Measurements from ENCODE around the gene TAF11L3.
"Not testable (repeated sequence)": the region's sequence is repeated elsewhere in the genome, so short reads cannot be mapped to it uniquely, and the experiment has no call there.

Gene TAF11L3

DNA sequence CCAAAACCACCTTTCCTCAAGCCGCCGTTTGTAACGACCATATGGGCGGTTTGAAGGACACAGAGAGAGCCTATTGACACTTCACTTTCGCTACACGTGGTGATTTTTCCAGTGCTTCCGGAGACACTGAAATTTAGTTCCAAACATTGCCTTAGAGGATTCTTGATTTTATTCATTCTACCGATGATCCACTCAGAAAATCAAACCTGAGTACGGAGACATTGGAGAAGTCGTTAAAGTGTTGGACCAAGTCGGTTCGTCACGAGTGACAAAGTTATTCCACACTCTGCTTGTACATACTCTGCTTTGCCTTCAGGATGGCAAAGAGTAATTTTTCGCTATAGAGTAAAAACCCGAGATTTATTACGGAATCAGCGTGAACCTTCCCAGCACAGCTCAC lies 8.3 kb downstream of the TAF11L3 start:
- not testable (repeated sequence) for H3K4me3 ChIP-seq (IDR thresholded peaks at IDR 0.05; ENCODE audit: insufficient read depth, low read depth, low read length); H3K79me2 ChIP-seq (ENCODE audit: insufficient read depth, low read depth); H3K4me2 ChIP-seq; H2AFZ ChIP-seq (ENCODE audit: low read depth); H4K20me1 ChIP-seq (ENCODE audit: insufficient read depth); H3K4me1 ChIP-seq (ENCODE audit: low read depth, poor library complexity, severe bottlenecking); H3K9ac ChIP-seq; H3K36me3 ChIP-seq (ENCODE audit: insufficient read depth); H3K27ac ChIP-seq; H3K27me3 ChIP-seq (ENCODE audit: insufficient read depth, low read depth)

DNA sequence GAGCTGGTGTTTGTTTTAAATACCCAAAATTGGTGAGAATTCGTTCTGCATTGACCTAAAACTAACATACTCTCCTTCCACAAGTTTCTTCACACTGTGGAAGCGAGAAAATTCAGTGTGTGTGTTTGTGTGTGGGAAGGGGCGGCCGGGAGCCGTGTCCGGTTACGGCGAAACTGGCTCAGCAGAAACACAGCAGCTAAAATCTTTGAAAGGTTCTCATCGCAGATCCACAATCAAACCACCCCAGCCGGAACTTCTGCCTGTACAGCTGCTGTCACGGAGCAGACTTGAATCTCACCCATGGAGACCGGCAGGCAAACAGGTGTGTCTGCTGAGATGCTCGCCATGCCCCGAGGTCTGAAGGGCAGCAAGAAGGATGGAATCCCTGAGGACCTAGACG lies 10.2 kb downstream of the TAF11L3 start, which contains the start of gene TAF11L6:
TAF11L6 (plus strand) TSS at position 301 of the 400 bp plus-strand sequence.
- H4K20me1 ChIP-seq (ENCODE audit: insufficient read depth); H3K27me3 ChIP-seq (ENCODE audit: insufficient read depth, low read depth); H3K79me2 ChIP-seq (ENCODE audit: insufficient read depth, low read depth); H3K4me2 ChIP-seq; H3K4me3 ChIP-seq (IDR thresholded peaks at IDR 0.05; ENCODE audit: insufficient read depth, low read depth, low read length); H2AFZ ChIP-seq (ENCODE audit: low read depth); H3K4me1 ChIP-seq (ENCODE audit: low read depth, poor library complexity, severe bottlenecking); H3K9ac ChIP-seq; H3K27ac ChIP-seq; H3K36me3 ChIP-seq (ENCODE audit: insufficient read depth): not testable (repeated sequence)

Data from KMS-11 (cell line).